Ectodermal cell (in vitro differentiated cells): ENCODE data around the gene KIF18A.

Source experiments
- H3K27ac ChIP-seq: 2 replicates; pipeline ENCODE4 v1.7.0; 2013; ENCODE audit warnings: mild to moderate bottlenecking, low read depth, low read length; ENCODE audit not compliant: insufficient read depth, poor library complexity, severe bottlenecking
- H3K27me3 ChIP-seq: 2 replicates; pipeline ENCODE4 v1.7.0; 2013; ENCODE audit warnings: mild to moderate bottlenecking, low read length; ENCODE audit not compliant: insufficient read depth, control insufficient read depth, poor library complexity, severe bottlenecking
- H3K36me3 ChIP-seq: one replicate; pipeline ENCODE4 v1.7.0; 2013; ENCODE audit warnings: low read length; ENCODE audit not compliant: control insufficient read depth, insufficient read depth
- H3K4me1 ChIP-seq: one replicate; pipeline ENCODE4 v1.7.0; 2013; ENCODE audit warnings: low read length; ENCODE audit not compliant: control insufficient read depth, insufficient read depth
- H3K4me3 ChIP-seq: 2 replicates; pipeline ENCODE4 v1.7.0; 2013; ENCODE audit warnings: low read depth, low read length, control low read depth; ENCODE audit not compliant: insufficient read depth
- H3K9me3 ChIP-seq: 2 replicates; pipeline ENCODE4 v1.7.0; 2013; ENCODE audit warnings: mild to moderate bottlenecking, low read length, moderate library complexity; ENCODE audit not compliant: control insufficient read depth
- WGBS, 2 experiments: methylation state at CpG; one replicate each; pipeline ENCODE4 v1.1.7; 2013; ENCODE audit warnings: missing lambda C conversion rate in 2 of 2; 5-methylcytosine and 5-hydroxymethylcytosine counted together

KIF18A gene

DNA sequence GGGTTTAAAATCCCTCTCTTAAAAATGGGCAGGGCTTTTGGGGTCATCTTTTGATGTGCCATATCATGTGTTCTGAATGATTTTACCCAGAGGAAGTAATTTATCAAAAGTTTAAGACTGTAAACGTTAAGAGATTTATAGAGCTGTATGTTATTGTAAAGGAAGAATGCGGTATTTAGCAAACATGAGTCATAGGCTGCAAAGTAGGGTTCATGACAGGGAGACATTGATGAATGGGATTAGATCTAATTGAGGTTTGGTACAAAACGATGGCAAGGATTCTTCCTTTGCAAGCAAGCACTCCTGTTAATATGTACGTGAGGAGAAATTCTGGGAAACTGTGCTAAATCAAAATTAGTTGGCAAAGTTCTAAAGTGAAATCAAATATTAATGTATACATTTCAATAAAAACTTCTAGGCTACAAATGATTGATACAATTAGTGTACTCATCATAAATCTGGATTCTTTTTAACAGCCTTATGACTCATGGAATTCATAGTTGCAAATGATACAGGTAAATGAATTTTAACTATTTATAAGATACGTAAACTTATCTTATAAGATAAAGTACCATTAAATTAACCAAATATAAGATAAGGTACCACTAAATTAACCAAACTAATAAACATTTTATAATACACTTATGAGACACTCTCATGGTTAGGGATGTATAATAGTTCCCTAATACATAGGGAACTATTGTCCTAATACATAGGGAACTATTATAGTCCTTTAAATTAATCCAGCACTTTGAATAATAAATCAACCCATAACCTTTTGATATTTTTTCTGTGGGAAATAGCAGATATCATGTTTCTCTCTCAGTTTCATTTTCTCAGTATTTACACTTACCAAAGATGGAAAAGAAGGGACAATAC is 58.4 kb downstream of the KIF18A start:
- H3K4me3 ChIP-seq, result no peak overlapping the region
- no peaks in the 10 kb centered on the region for H3K27me3 ChIP-seq
- H3K9me3 ChIP-seq, result no peaks in the 10 kb centered on the region
- no peaks in the 10 kb centered on the region for H3K36me3 ChIP-seq
- H3K4me1 ChIP-seq, result no peaks in the 10 kb centered on the region
- no peak overlapping the region for H3K27ac ChIP-seq
- 89 to 96% methylated on average over 4 of the region's 5 CpGs for WGBS, 2 experiments

DNA sequence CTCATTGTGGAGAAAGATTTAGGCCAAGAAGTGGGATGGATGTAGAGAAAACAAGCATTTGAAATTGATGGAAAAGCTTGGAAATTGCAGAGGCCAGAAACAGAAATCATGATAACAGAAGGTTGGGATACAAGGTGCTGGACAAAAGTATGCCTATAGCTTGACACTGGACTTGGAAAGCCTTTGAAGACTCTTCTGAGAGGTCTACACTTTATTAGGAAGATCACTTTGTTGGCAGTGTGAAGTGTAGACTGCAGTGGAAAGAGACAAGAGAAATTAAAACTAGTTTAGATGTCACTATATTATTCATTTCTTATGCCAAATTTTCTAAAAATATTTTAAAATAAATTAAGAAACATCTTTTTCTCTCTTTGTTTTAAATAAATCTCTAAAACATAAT is 59.1 kb downstream of the KIF18A start:
- no peaks in the 10 kb centered on the region for H3K4me1 ChIP-seq
- H3K4me3 ChIP-seq, result no peak overlapping the region
- no peaks in the 10 kb centered on the region for H3K36me3 ChIP-seq
- no peaks in the 10 kb centered on the region for H3K27me3 ChIP-seq
- no peak overlapping the region for H3K27ac ChIP-seq
- no peaks in the 10 kb centered on the region for H3K9me3 ChIP-seq

GRCh38 chr11:28043930-28044709 is 63.8 kb downstream of the KIF18A start:
- Histone ChIP-seq H3K27me3 (no peaks in the 10 kb centered on the region), H3K4me3 (no peak overlapping the region), H3K9me3 (no peaks in the 10 kb centered on the region), H3K36me3 (no peaks in the 10 kb centered on the region), H3K27ac (no peak overlapping the region), H3K4me1 (no peaks in the 10 kb centered on the region)
- 98 to 99% methylated on average over 3 of the region's 3 CpGs for WGBS, 2 experiments

GRCh38 chr11:28040384-28040783 is 67.6 kb downstream of the KIF18A start:
- Histone ChIP-seq H3K36me3 (no peaks in the 10 kb centered on the region), H3K27me3 (no peaks in the 10 kb centered on the region), H3K4me3 (no peak overlapping the region), H3K4me1 (no peaks in the 10 kb centered on the region), H3K27ac (no peak overlapping the region), H3K9me3 (no peaks in the 10 kb centered on the region)
- 96 to 97% methylated on average over 2 of the region's 2 CpGs for WGBS, 2 experiments

DNA sequence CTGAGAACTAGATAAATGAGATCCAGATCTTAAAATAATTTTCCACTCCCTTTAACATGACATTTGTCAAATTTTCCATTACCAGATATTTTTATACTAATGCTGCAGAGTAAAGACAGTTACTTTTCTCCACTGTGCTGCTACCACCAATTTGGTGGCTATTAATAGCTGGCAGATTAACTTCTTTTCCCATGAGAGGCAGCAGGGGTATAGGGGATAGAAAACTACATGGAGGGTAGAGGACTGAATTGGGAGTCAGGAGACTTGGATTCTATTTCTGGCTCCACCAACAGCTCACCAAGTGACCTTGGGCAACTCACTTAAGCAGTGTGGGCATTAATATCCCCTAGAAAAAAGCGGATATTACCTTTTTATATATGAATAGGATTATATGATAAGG is 69.2 kb downstream of the KIF18A start:
- H3K27me3 ChIP-seq, result no peaks in the 10 kb centered on the region
- H3K9me3 ChIP-seq, result no peaks in the 10 kb centered on the region
- H3K27ac ChIP-seq, result no peak overlapping the region
- no peaks in the 10 kb centered on the region for H3K4me1 ChIP-seq
- peaks cover 4% of the 10 kb centered on the region for H3K36me3 ChIP-seq
- H3K4me3 ChIP-seq, result no peak overlapping the region
- WGBS, 2 experiments, result no CpG with 5 or more reads among the region's 1 CpG

- Histone ChIP-seq H3K4me1 (no peaks in the 10 kb centered on the region), H3K36me3 (no peaks in the 10 kb centered on the region), H3K27ac (no peak overlapping the region), H3K4me3 (no peak overlapping the region), H3K9me3 (no peaks in the 10 kb centered on the region), H3K27me3 (no peaks in the 10 kb centered on the region)
- WGBS, 2 experiments, result 100% methylated on average over 2 of the region's 2 CpGs; no CpG with 5 or more reads in 1 of the 2 experiments
Measured at GRCh38 chr11:28026634-28027290, 81.2 kb downstream of the KIF18A start.

- WGBS, 2 experiments, result 96 to 100% methylated on average over 2 of the region's 2 CpGs
- H3K4me3 ChIP-seq, result no peak overlapping the region
- no peaks in the 10 kb centered on the region for H3K36me3 ChIP-seq
- H3K27ac ChIP-seq, result no peak overlapping the region
- no peaks in the 10 kb centered on the region for H3K9me3 ChIP-seq
- H3K27me3 ChIP-seq, result no peaks in the 10 kb centered on the region
- no peaks in the 10 kb centered on the region for H3K4me1 ChIP-seq
Measured at GRCh38 chr11:28017816-28018215, 90.1 kb downstream of the KIF18A start.

DNA sequence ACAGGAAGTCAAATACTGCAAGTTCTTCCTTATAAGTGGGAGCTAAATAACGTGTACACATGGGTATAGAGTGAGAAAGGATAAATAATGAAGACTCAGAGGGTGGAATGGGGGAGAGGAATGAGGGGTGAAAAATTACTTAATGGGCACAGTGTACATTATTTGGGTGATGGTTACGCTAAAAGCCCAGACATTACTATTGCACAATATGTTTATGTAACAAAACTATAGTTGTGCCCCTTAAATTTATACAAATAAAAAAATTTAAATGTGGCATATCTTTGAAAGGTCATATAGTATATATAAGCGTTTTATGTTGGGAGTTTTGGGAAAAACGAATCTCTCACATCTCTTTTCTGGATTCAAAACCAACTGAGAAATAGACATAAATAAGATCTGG is 96.1 kb downstream of the KIF18A start:
- H3K27ac ChIP-seq, result no peak overlapping the region
- H3K9me3 ChIP-seq, result no peaks in the 10 kb centered on the region
- H3K4me3 ChIP-seq, result no peak overlapping the region
- no peaks in the 10 kb centered on the region for H3K27me3 ChIP-seq
- H3K36me3 ChIP-seq, result no peaks in the 10 kb centered on the region
- H3K4me1 ChIP-seq, result no peaks in the 10 kb centered on the region
- 93 to 94% methylated on average over 2 to 3 of the region's 4 CpGs for WGBS, 2 experiments

DNA sequence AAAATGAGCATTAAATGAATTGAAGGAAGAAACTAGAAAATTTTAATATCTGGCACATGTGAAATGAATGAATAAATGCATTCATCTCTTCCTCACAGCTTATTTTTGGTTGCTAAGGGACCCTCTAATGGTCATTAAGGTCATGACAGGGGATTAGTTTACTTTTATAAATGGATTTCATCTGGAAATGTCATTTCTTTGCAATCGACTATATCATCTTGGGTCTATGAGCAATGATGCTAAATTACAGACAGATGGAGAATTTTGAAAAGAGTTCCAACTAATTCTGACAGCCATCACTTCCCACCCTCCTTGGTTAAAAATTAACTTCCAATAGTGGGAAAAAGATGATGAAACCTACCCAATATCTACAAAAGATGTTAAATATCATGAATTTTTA is 98.0 kb downstream of the KIF18A start:
- WGBS, 2 experiments, result 95% methylated on average over 1 of the region's 1 CpG; no CpG with 5 or more reads in 1 of the 2 experiments
- Histone ChIP-seq H3K9me3 (no peaks in the 10 kb centered on the region), H3K27me3 (no peaks in the 10 kb centered on the region), H3K4me1 (no peaks in the 10 kb centered on the region), H3K27ac (no peak overlapping the region), H3K36me3 (no peaks in the 10 kb centered on the region), H3K4me3 (no peak overlapping the region)

DNA sequence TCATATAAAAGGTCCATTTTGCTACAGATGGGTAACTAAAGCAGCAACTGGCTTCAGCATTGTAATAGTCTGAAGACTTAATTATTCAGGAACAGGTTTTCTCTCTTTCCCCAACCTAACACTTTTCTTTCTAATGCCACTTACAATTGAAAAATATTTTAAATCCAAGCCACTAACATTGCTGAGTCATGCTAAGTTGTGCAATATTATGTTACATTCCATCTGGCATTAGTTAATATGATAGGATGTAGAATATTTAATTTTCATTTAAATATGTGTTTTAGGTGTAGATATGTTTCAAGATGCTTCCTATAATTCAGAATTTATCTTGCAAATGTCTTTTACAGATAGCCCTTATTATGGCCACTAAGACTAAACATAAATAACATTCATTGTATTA is 98.6 kb downstream of the KIF18A start:
- H3K36me3 ChIP-seq, result no peaks in the 10 kb centered on the region
- no peaks in the 10 kb centered on the region for H3K9me3 ChIP-seq
- no peaks in the 10 kb centered on the region for H3K4me1 ChIP-seq
- H3K27ac ChIP-seq, result no peak overlapping the region
- no peaks in the 10 kb centered on the region for H3K27me3 ChIP-seq
- H3K4me3 ChIP-seq, result no peak overlapping the region
